Measurements from ENCODE around the gene AQP2. TPM values are rescaled to one million over a fixed set of nuclear protein-coding genes. Genes with fewer than 3 reads are reported as not detected.

The AQP2 gene
- total and polyA plus RNA-seq, 2 of the 13 experiments (the other 11 are each of a cell fraction or from before 2014, with no cell fraction given) = not detected

DNA sequence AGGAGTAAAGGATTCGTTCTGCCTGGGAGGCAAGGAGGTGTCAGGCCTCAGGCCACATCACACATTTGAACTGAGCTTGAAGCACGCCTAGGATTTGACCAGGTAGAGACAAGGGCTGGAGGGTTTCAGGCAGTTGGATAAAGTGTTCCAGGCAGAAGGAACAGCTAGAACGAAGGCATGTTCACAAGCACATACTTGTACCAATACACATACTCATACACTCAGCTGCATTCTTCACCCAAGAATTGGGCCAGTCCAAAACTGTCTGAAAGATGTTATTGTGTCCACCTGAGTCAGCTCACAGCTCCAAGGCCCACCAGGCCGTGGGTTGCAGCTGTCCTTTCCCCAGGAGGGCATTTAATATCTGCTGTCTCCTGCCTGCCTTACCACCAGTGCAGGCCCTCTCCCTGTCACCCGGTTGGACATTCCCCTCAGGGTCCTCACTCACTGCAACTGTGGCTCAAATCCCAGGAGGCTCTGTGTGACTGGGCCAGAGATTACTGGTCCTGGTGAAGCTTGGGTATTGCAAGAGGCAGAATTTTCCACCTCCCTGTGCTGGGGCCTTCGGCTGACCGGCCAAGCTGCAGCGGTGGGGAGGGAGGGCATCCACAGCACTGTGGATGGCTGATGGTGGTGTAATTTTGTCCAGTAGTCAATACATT, 12.8 kb upstream of the AQP2 start:
- no peak overlapping the region for H3K27ac ChIP-seq (ENCODE audit: extremely low read length, insufficient read depth, low read length)
- no peak overlapping the region for H3K9ac ChIP-seq (ENCODE audit: insufficient read depth, low read depth, low read length)
- in situ Hi-C loops (cut with HindIII; ENCODE audit: extremely low pct_ligation_motif_present, low pct_unique_long_range_greater_than_20kb) = no loop called here
- no peak overlapping the region for H2AFZ ChIP-seq (ENCODE audit: low read length)
- H3K9me3 ChIP-seq (ENCODE audit: low read length) = no peaks in the 10 kb centered on the region
- H3K79me2 ChIP-seq (ENCODE audit: insufficient read depth, low read length) = no peaks in the 10 kb centered on the region
- no peak overlapping the region for H3K4me3 ChIP-seq (replicated peaks in 1 of 3; ENCODE audit: insufficient read depth in 1 of 3, low read depth in 2 of 3, low read length in 3 of 3)
- intact Hi-C loops (cut with micrococcal nuclease; ENCODE audit: unreplicated experiment) = no loop called here
- WGBS (ENCODE audit: low lambda C conversion rate) = 24% methylated on average over 4 of the region's 8 CpGs
- no TSS peak for BruUV-seq (replicated peaks)
- ChIA-PET POLR2A (no interaction called here), CTCF (ENCODE audit: low intra/inter-chr PET ratio, low total read pairs) (no interaction called here)
- no peak overlapping the region for H3K4me2 ChIP-seq (ENCODE audit: low read depth, low read length)
- H4K20me1 ChIP-seq (ENCODE audit: insufficient read depth, low read length) = no peaks in the 10 kb centered on the region
- FAIRE-seq (no peak), ATAC-seq (peak; percentile 44; the same call in 2 of the 3 replicates), DNase-seq (ENCODE audit: low spot score) (no peak)
- no peaks in the 10 kb centered on the region for H3K36me3 ChIP-seq (replicated peaks in 1 of 2; ENCODE audit: control insufficient read depth in 1 of 2, insufficient read depth in 2 of 2, low read length in 2 of 2)
- H3K27me3 ChIP-seq (ENCODE audit: control insufficient read depth in 1 of 2, insufficient read depth in 2 of 2, low read length in 2 of 2) = no peaks in the 10 kb centered on the region
- peaks cover 7% of the 10 kb centered on the region for H3K4me1 ChIP-seq (ENCODE audit: insufficient read depth, low read length)
- TF ChIP-seq MED8 (CRISPR knock-in tag; IDR thresholded peaks at IDR 0.05; ENCODE audit: insufficient replicate concordance) (no peak), ZNF768 (CRISPR knock-in tag; IDR thresholded peaks at IDR 0.05) (no peak), NR3C1 (CRISPR knock-in tag; IDR thresholded peaks at IDR 0.05) (no peak), ZNF260 (CRISPR knock-in tag; IDR thresholded peaks at IDR 0.05; ENCODE audit: borderline replicate concordance, low read depth) (no peak), CCAR2 (optimal IDR thresholded peaks at IDR 0.05; ENCODE audit: low read depth, low read length) (no peak), POLR2AphosphoS2 (IDR thresholded peaks at IDR 0.05; ENCODE audit: low read depth, low read length) (no peak), NFE2L2 (IDR thresholded peaks at IDR 0.05; ENCODE audit: low read length) (no peak), SOX6 (IDR thresholded peaks at IDR 0.05) (no peak), SOX6 (CRISPR knock-in tag; IDR thresholded peaks at IDR 0.05) (no peak), RELA (CRISPR knock-in tag; IDR thresholded peaks at IDR 0.05) (no peak), ZNF75D (CRISPR knock-in tag; IDR thresholded peaks at IDR 0.05; ENCODE audit: borderline replicate concordance) (no peak), ATF1 (CRISPR knock-in tag; IDR thresholded peaks at IDR 0.05) (no peak), ZNF557 (CRISPR knock-in tag; IDR thresholded peaks at IDR 0.05) (no peak), MTF1 (CRISPR knock-in tag; IDR thresholded peaks at IDR 0.05) (no peak)
- TF ChIP-seq, protein P1, sequence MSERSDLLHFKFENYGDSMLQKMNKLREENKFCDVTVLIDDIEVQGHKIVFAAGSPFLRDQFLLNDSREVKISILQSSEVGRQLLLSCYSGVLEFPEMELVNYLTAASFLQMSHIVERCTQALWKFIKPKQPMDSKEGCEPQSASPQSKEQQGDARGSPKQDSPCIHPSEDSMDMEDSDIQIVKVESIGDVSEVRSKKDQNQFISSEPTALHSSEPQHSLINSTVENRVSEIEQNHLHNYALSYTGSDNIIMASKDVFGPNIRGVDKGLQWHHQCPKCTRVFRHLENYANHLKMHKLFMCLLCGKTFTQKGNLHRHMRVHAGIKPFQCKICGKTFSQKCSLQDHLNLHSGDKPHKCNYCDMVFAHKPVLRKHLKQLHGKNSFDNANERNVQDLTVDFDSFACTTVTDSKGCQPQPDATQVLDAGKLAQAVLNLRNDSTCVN (CRISPR knock-in tag; IDR thresholded peaks at IDR 0.05; ENCODE audit: borderline replicate concordance) = no peak
- TF ChIP-seq, protein P2, sequence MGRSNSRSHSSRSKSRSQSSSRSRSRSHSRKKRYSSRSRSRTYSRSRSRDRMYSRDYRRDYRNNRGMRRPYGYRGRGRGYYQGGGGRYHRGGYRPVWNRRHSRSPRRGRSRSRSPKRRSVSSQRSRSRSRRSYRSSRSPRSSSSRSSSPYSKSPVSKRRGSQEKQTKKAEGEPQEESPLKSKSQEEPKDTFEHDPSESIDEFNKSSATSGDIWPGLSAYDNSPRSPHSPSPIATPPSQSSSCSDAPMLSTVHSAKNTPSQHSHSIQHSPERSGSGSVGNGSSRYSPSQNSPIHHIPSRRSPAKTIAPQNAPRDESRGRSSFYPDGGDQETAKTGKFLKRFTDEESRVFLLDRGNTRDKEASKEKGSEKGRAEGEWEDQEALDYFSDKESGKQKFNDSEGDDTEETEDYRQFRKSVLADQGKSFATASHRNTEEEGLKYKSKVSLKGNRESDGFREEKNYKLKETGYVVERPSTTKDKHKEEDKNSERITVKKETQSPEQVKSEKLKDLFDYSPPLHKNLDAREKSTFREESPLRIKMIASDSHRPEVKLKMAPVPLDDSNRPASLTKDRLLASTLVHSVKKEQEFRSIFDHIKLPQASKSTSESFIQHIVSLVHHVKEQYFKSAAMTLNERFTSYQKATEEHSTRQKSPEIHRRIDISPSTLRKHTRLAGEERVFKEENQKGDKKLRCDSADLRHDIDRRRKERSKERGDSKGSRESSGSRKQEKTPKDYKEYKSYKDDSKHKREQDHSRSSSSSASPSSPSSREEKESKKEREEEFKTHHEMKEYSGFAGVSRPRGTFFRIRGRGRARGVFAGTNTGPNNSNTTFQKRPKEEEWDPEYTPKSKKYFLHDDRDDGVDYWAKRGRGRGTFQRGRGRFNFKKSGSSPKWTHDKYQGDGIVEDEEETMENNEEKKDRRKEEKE (IDR thresholded peaks at IDR 0.05) = no peak

Data from HepG2 (cell line).